GM19438 (cell line): Measurements from ENCODE around the gene XYLT1.
"Not testable (repeated sequence)": the region's sequence is repeated elsewhere in the genome, so short reads cannot be mapped to it uniquely, and the experiment has no call there.

ENCODE experiments used
- ATAC-seq: cut with Tn5 transposase; IDR thresholded peaks from one replicate; pipeline ENCODE4 v1.9.1; 2021; ENCODE audit warnings: low read depth; ENCODE audit not compliant: unreplicated experiment

XYLT1 gene

GRCh38 chr16:17432901-17433576, 37.7 kb downstream of the XYLT1 start:
- no peak for ATAC-seq

GRCh38 chr16:17431968-17432625, 38.7 kb downstream of the XYLT1 start:
- no peak for ATAC-seq

- no peak for ATAC-seq
These were observed 39.7 kb downstream of the XYLT1 start for GRCh38 chr16:17431012-17431411.

- no peak for ATAC-seq
These were observed 44.3 kb downstream of the XYLT1 start for GRCh38 chr16:17426451-17426850.

- ATAC-seq: no peak
These were observed 46.0 kb downstream of the XYLT1 start for GRCh38 chr16:17424771-17425170.

- no peak for ATAC-seq
These were observed 47.5 kb downstream of the XYLT1 start for GRCh38 chr16:17423221-17423620.

- ATAC-seq: no peak
These were observed 49.9 kb downstream of the XYLT1 start for GRCh38 chr16:17420816-17421215.

- ATAC-seq: no peak
These were observed 51.5 kb downstream of the XYLT1 start for GRCh38 chr16:17419266-17419665.

GRCh38 chr16:17417740-17418139, 53.0 kb downstream of the XYLT1 start:
- no peak for ATAC-seq

GRCh38 chr16:17416461-17417311, 54.1 kb downstream of the XYLT1 start:
- peak; percentile 96 for ATAC-seq

- ATAC-seq: no peak
These were observed 55.8 kb downstream of the XYLT1 start for GRCh38 chr16:17414916-17415315.

- no peak for ATAC-seq
These were observed 56.3 kb downstream of the XYLT1 start for GRCh38 chr16:17414421-17414820.

GRCh38 chr16:17413508-17413907, 57.3 kb downstream of the XYLT1 start:
- ATAC-seq: no peak

GRCh38 chr16:17412791-17413190, 58.0 kb downstream of the XYLT1 start:
- ATAC-seq: no peak

GRCh38 chr16:17412221-17412620, 58.5 kb downstream of the XYLT1 start:
- no peak for ATAC-seq

GRCh38 chr16:17411263-17411662, 59.5 kb downstream of the XYLT1 start:
- ATAC-seq: no peak

GRCh38 chr16:17410316-17410715, 60.4 kb downstream of the XYLT1 start:
- not testable (repeated sequence) for ATAC-seq

GRCh38 chr16:17409894-17410293, 60.9 kb downstream of the XYLT1 start:
- no peak for ATAC-seq

GRCh38 chr16:17408955-17409441, 61.8 kb downstream of the XYLT1 start:
- no peak for ATAC-seq

- no peak for ATAC-seq
These were observed 62.5 kb downstream of the XYLT1 start for GRCh38 chr16:17408296-17408695.

- no peak for ATAC-seq
These were observed 63.4 kb downstream of the XYLT1 start for GRCh38 chr16:17407321-17407720.
